ENCODE results near the gene NKPD1.

Gene NKPD1, protein sequence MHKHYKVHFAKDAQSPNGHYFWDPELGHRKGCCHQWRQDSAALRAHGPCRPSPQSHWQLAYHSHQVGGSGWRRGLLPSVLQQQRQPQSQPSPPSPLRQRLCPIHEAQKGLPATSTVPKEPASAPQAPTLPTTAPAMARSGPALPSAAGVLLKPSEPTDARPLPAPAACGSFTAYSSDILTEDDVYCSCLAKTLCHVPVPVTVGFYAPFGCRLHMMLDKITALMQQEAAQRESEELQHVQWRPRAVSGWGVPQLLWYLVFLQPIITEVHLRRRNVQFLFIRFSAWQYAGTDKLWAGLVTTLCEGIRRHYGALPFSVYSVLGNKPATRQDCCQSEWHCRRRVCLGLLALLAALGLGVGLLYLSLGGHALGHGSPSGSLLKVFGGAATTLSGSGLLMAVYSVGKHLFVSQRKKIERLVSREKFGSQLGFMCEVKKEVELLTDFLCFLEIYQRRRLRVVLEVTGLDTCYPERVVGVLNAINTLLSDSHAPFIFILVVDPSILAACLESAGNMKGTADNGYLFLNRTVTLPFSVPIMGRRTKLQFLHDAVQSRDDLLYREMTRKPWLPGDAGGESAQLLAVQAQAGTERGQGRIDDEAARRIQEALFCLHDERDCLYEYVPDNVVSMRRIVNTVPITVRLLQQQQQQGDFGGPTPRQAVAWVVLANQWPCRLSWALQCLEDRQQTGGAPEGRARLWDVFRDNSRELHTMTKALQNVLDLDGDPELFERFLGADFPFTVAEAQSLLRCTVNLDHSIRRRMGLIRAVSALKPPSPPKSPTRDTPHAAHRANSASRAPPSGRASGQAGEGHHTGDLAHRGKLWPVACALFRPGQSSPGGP

DNA sequence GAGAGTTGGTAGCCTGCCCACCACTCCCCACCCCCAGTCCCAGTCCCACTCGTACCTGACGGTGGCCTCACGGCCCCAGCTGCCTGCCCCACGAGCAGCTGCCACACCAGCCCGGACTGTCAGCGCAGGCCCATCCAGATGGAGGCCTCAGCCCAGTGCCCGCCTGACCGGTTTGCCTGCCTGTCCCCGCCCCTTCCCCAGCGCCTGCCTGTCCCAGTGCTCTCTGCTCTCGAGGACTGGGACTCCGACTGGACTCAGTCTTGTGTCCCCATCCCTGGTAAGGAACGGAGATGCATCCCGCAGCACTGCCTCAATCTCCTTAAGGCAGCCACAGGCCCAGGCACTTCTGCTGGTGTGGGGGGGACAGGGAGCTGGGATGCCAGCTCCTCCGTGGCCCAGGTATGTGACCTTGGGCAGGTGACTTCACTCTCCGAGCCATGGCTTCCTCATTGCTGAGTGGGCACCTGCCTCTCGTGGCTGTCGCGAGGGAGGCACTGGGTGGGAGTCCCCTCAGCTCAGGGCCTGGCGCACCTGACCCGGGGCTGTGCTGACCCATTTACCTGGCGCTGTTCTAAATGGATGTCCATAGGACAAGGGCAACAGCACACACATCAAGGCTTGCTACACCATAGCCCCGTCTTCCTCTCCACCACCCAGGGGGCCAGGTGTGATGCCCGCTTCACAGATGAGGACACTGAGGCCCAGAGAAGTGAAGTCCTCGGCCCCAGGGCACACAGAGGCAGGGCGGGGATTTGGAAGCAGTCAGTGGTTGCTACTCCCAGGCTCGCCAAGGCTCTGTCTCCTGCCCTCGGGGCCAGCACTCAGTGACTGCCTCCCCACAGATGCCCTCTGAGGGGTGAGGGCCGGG is at the start of gene NKPD1:
Gene NKPD1 (minus strand): TSS at position 113 of the 868 bp plus-strand sequence. CDS start 832 bp downstream, outside the sequence.
- no peak for DNase-seq

DNA sequence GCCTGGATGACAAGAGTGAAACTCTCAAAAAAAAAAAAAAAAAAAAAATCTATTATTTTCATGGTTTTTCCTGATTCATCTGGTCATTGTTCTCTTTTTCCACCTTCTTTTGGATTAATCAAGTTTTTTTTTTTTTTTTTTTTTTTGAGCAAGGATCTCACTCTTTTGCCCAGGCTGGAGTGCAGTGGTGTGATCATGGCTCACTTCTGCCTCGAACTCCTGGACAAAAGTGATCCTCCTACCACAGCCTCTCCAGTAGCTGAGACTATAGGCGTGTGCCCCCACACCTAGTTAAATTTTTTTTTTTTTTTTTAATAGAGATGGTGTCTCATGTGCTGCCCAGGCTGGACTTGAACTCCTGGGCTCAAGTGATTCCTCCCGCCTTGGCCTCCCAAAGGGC is 45.5 kb upstream of the NKPD1 start:
- DNase-seq, result no peak

DNA sequence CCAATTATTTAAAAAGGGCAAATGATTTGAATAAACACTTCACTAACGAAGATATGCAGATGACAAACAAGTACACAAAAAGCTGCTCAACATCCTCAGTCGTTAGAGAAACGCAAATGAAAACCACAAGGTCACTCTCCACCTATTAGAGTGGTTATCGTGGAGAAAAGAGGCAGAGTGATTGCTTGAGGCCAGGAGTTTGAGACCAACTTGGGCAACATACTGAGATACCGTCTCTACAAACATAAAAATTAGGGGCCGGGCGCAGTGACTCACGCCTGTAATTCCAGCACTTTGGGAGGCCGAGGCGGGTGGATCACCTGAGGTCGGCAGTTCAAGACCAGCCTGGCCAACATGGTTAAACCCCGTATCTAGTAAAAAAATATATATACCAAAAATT is 45.0 kb upstream of the NKPD1 start:
- no peak for DNase-seq

DNA sequence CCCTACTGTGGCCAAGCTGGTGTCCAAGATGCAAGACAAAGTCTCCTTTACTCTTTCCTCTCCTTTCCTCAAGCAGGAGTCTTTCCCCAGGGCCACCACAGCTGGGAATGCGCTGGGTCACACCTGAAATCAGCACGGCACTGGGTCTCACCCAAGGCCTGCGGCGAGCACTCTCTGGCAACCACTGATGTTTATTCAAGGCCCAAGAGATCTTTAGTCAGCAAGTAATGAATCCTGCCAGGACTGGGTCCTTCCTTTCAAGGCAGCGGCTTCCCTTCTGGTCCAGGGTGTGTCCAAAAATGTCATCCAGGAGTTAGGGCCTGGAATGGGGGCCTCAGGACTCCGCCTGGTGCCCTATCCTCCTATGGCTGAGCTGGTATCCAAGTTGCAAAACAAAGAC is 41.9 kb upstream of the NKPD1 start:
- no peak for DNase-seq

DNA sequence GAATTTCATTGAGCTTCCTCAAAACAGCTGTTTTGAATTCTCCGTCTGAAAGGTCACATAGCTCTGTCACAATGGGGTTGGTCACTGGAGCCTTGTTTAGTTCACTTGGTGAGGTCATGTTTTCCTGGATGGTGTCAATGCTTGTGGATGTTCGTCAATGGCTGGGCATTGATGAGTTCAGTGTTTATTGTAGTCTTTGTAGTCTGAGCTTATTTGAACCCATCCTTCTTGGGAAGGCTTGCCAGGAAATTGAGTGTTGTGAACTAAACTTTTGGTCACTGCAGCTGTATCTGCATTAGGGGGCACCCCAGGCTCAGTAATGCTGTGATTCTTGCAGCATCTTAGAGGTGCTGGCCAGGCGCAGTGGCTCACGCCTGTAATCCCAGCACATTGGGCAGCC is 39.8 kb upstream of the NKPD1 start:
- no peak for DNase-seq

DNA sequence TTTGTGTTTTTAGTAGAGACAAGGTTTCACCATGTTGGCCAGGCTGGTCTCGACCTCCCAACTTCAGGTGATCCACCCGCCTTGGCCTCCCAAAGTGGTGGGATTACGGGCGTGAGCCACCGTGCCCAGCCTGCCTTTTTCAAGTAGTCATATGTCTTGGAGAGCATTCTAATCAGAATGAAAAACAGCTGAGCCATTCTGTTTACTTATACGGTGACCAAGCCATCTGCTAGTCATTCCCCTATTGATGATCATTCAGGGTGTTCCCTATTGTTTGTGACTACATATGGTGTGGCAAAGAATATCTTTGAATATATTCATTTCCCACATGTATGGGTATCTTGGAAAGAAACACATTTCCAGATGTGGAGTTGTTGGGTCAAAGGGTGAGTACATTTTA is 35.0 kb upstream of the NKPD1 start:
- no peak for DNase-seq

DNA sequence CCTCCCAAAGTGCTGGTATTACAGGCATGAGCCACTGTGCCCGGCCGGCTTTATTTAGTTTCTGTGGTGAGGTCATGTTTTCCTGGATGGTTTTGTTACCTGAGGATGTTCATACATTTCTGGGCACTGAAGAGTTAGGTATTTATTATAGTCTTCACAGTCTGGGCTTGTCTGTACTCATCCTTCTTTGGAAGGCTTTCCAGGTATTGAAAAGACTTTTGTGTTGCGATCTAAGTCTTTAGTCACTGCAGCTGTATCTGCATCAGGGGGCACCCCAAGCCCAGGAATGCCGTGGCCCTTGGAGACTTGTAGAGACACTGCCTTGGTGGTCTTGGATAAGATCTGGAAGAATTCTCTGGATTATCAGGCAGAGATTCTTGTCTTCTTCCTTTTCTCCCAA is 30.6 kb upstream of the NKPD1 start:
- DNase-seq, result no peak

DNA sequence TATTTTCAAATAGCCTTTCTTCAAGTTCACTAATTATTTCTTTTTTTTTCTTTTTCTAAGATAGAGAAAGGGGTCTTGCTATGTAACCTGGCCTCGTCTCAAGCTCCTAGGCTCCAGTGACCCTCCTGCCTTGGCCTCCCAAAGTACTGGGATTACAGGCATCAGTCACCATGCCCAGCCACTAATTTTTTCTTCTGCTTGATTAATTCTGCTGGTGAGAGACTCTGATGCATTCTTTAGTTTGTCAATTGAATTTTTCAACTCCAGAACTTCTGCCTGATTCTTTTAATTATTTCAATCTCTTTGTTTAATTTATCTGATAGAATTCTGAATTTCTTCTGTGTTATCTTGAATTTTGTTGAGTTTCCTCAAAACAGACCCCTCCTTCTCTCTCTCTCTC is 29.2 kb upstream of the NKPD1 start:
- DNase-seq, result no peak

DNA sequence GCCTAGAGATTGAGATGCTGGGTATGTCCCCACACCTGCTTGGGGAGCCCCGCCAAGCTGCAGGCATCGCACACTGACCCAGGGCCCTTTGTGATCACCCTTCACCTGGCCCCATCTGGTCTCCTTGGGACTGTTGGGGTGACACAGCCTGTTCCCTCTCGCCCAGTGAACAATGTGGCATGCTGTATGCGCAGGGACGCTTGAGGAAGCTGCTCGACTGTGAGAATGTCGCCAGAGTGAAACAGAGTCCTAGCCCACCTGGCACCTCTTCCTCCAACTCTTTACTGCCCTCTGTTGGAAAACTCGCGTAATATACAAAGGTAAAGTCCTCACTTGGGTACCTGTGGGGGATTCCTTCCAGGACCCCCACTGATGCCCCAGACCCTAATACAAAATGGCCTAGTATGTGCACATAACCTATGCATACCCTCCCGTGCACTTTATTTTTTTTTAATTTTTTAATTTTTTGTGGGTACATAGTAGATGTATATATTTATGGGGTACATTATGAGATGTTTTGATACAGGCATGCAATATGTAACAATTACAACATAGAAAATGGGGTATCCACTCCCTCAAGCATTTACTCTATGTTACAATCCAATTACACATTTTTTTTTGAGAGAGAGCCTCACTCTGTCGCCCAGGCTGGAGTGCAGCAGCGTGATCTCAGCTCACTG is 26.8 kb upstream of the NKPD1 start:
- DNase-seq, result no peak

DNA sequence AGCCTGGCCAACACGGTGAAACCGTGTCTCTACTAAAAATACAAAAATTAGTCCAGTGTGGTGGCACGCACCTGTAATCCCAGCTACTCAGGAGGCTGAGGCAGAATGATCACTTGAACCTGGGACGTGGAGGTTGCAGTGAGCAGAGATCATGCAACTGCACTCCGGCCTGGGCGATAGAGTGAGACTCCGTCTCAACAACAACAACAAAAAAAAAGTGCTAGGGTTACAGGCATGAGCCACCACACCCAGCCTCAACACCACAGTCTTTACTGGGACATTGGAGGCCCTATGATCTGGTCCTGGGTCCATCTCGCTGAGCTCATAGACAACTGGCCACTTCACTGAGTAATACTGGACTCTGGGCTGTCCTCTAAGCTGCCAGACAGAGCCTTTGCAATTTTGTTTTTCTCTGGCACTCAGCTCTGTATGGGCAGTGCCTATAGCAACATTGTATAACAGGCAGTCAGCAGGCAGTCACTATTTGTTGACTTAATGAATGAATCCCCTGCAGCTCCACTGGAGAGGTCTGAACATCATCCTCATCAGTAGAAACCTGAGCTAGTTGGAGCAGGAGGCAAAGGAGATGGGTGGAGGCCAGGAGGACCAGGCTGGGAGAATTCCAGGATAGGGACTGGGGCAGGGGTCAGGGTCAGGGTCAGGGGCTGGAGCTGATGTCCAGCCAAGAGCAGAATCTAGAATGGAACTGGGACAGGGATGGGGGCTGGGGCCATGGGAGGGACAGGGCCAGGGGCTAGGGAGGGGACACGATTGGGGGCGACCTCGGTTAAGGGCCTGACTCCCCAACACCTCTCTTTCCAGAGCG is 25.9 kb upstream of the NKPD1 start:
- DNase-seq, result no peak

DNA sequence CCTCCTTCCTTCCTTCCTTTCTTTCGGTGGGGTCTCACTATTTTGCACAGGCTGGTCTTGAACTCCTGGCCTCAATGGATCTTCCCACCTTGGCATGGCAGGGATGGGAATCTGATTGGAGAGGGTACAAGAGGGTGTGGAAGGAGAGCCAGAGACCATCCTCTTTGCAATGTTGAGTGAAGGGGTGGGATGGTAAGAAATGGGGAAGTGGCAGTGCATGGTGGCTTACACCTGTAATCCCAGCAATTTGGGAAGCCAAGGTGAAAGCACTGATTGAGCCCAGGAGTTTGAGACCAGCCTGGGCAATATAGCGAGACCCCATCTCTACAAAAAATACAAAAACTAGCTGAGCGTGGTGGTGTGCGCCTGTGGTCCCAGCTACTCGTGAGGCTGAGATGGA is 23.3 kb upstream of the NKPD1 start:
- DNase-seq, result no peak

DNA sequence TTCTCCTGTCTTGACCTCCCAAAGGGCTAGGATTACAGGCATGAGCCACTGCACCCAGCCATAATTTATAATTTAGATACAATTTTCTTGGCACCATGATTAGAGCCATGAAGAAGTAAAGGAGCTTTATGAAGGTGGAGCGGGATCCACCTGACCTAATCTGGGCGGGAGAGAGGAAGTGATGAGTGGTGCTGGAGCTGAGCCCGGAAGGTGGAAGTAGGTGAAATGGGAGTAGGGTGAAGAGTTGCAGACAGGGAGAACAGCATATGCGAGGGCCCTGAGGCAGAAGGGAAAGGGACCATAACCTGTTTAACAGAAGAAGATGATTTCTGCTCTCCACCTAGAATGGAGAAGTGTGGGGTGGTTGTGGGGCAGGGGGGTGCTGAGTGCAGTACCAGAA is 22.0 kb upstream of the NKPD1 start:
- no peak for DNase-seq

DNA sequence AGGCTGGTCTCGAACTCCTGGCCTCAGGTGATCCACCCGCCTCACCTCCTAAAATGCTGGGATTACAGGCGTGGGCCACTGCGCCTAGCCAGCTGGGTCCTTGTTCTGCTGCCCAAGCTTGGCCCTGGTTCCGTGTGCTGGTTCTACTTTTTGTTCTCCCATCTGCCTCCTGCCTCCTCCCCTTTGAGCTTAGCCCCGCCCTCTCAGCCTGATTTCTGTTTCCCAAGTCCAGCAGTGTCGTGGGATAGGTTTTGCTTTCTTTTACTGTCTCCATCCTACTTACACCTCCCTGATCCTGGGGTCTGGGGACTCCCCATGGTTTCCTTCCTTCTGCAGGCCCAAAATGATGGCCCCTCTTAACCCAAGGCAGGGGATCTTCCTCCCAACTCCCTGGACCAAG is 20.2 kb upstream of the NKPD1 start:
- DNase-seq, result no peak

DNA sequence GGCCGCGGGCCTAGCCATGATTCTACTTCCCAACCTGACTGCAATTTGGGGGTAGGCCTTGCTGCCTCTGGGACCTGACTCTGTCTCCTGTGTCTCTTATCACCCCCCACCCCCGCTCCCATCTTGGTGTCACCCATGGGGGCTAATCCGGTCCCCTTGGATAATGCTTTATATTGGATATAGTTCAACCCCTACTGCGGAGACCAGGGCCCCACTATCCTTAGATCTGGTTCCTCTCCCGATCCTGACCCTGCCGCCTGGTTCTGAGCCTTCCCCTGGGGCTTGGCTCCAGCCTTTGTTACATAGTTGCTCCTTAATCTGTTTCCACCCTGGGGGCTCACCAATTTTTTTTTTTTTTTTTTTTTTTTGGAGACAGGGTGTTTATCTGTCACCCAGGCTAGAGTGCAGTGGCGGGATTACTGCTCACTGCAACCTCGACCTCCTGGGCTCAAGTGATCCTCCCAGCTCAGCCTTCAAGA is 19.1 kb upstream of the NKPD1 start:
- no peak for DNase-seq

DNA sequence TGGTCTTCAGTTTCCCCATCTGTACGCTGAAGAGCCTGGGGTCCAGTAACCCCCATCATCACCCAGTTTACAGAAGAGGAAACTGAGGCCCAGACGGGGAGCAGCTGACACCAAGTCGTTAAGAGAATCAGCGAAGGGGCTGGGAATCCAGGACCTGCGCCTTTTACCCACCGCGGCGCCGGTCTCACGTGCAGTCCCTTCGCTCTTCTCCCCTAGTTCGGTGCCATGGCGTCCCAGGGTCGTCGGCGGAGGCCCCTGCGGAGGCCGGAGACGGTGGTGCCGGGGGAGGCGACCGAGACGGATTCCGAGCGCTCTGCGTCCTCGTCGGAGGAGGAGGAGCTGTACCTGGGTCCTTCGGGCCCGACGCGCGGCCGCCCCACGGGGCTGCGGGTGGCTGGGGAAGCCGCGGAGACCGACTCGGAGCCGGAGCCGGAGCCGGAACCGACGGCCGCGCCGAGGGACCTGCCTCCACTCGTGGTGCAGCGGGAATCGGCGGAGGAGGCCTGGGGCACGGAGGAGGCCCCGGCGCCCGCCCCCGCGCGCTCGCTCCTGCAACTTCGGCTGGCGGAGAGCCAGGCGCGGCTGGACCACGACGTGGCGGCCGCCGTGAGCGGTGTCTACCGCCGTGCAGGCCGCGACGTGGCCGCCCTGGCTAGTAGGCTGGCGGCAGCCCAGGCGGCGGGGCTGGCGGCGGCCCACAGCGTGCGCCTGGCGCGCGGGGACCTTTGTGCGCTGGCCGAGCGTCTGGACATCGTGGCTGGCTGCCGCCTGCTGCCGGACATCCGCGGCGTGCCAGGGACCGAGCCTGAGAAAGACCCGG is 18.5 kb upstream of the NKPD1 start:
- peak; percentile 46 for DNase-seq

DNA sequence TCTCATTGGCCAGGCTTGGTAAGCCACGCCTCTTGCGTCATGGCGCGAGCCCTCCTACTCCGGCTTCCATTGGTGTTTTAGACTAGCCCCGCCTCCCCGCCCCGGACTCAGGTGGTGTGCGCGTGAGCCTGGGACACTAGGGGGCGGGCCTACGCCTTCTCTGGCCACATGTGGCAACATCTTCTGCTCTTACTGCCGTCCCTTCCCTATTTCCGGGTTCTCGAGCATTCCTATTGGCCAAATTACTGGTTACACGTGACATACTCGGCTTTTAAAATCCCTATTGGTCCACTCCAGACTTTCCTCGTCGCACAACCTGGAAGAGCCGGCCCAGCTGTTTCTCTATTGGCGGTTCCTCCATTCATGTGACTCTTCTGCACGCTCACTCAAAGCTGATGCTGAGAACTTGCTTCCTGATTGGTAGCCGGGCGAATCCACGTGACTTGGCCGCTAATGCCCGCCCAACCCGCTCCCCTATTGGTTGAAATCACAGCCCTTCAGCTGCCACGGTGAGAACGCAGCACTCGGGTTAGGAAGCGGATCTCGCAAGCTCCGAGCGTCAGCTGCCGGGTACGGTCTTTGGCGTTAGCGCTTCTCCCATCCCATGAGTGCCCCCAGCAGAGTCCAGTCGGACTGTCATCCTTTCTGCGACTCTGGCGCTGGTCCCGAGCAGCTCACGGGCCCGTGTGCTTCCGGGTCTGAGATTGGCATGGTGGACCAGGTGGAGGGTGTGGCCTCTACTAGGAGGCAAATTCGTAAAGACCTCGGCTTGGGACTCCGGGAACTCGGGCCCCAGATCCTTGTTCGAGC is 17.7 kb upstream of the NKPD1 start, which contains the start of gene BLOC1S3:
Gene BLOC1S3 (plus strand): TSS at position 523 of the 810 bp plus-strand sequence. CDS start 513 bp downstream, outside the sequence.
- peak; percentile 100 for DNase-seq

DNA sequence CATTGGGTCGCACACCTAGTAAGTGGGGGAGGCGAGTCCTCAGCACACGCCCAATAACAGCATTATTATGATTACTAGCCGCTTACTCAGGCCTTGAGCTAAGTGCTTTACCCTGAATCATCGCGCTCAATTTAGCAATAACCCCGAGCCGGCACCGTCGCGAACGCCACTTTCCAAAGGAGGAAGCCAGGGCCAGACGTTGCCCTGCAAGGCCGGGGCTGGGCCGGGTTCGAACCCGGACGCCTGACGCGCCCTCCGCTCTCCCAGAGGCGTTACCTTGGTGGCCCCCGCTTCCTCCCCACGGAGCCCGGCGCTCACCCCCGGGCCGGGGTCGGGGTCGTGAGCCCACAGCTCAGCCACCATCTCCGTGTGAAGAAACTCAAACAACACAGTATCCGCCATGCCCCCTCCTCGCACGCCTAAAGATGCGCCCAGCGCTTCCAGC is 17.1 kb upstream of the NKPD1 start, which contains the start of gene TRAPPC6A:
Gene TRAPPC6A (minus strand): TSS at position 421 of the 445 bp plus-strand sequence. CDS start 19 bp downstream, at position 402.
- no peak for DNase-seq

DNA sequence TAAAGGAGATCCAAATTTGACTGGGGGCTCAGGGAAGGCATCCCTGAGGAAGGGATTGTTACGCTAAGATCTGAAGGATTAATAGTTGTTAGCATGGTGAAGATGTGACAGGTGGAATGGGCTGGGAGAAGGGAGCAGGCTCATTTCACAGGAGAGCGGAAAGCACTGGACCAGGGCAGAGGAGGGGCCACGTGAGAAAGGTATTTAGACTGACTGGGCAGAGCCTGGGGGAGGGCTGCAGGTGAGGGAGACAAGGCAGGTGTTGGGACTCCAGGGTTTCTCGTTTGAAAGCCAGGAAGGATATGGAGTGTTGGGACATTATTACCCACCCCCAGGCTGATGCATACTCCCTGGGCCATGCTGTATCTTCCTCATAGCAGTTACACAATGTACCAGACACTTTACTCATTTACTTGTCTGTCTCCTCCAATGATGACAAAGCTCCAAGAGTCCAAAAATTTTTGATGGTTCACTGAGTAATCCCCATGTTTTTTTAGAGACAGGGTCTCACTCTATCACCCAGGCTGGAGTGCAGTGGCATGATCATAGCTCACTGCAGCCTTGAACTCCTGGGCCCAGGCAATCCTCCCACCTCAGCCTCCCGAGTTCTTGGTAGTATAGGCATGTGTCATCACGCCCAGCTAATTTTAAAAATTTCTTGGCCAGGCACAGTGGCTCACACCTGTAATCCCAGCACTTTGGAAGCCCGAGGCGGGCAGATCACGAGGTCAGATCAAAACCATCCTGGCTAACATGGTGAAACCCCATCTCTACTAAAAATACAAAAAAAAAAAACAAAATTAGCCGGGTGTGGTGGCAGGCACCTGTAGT is 14.9 kb upstream of the NKPD1 start:
- no peak for DNase-seq
